Kidney glomerular epithelial cell (primary cell): ENCODE measurements around the gene IL24.
"Not testable (repeated sequence)": the region's sequence is repeated elsewhere in the genome, so short reads cannot be mapped to it uniquely, and the experiment has no call there.

Experiments used
- DNase-seq: peaks from one replicate; lab custom pipeline; 2025; lab: John Stamatoyannopoulos, UW

Gene IL24

GRCh38 chr1:206904423-206905142, 7.3 kb downstream of the IL24 start:
- no peak for DNase-seq

- peak; percentile 74 for DNase-seq
These were observed 8.3 kb downstream of the IL24 start for GRCh38 chr1:206905295-206906164.

GRCh38 chr1:206907304-206907991, 10.2 kb downstream of the IL24 start:
- DNase-seq = no peak

- DNase-seq = no peak
These were observed 10.8 kb downstream of the IL24 start for GRCh38 chr1:206908038-206908437.

GRCh38 chr1:206909161-206909882, 12.1 kb downstream of the IL24 start:
- DNase-seq = peak; percentile 6

- DNase-seq = no peak
These were observed 12.7 kb downstream of the IL24 start for GRCh38 chr1:206909883-206910318.

GRCh38 chr1:206911064-206911663, 13.9 kb downstream of the IL24 start:
- DNase-seq = peak; percentile 62

GRCh38 chr1:206912445-206913095, 15.3 kb downstream of the IL24 start:
- peak; percentile 73 for DNase-seq

GRCh38 chr1:206913766-206914537, 16.7 kb downstream of the IL24 start:
- no peak for DNase-seq

- peak; percentile 39 for DNase-seq
These were observed 17.9 kb downstream of the IL24 start for GRCh38 chr1:206915030-206915735.

- DNase-seq = no peak
These were observed 18.9 kb downstream of the IL24 start for GRCh38 chr1:206916000-206916709.

GRCh38 chr1:206918076-206918475, 20.8 kb downstream of the IL24 start:
- no peak for DNase-seq

- DNase-seq = no peak
These were observed 24.6 kb downstream of the IL24 start, which contains the start of gene FCMR for GRCh38 chr1:206921772-206922265. Gene FCMR (minus strand): TSS chr1:206921941. CDS start chr1:206921854, 87 bp downstream.

- DNase-seq = no peak
These were observed 25.3 kb downstream of the IL24 start for GRCh38 chr1:206922524-206922923.

- no peak for DNase-seq
These were observed 26.0 kb downstream of the IL24 start for GRCh38 chr1:206923009-206923960.

- DNase-seq = not testable (repeated sequence)
These were observed 26.8 kb downstream of the IL24 start for GRCh38 chr1:206923961-206924557.

GRCh38 chr1:206924592-206925105, 27.4 kb downstream of the IL24 start:
- DNase-seq = no peak
